UCSD-AML1 (cell line): ENCODE results near the gene POU2F1.

Experiments used
- DNase-seq: peaks from one replicate; lab custom pipeline; 2025; ENCODE audit not compliant: unreplicated experiment; lab: John Stamatoyannopoulos, UW

The POU2F1 gene

DNA sequence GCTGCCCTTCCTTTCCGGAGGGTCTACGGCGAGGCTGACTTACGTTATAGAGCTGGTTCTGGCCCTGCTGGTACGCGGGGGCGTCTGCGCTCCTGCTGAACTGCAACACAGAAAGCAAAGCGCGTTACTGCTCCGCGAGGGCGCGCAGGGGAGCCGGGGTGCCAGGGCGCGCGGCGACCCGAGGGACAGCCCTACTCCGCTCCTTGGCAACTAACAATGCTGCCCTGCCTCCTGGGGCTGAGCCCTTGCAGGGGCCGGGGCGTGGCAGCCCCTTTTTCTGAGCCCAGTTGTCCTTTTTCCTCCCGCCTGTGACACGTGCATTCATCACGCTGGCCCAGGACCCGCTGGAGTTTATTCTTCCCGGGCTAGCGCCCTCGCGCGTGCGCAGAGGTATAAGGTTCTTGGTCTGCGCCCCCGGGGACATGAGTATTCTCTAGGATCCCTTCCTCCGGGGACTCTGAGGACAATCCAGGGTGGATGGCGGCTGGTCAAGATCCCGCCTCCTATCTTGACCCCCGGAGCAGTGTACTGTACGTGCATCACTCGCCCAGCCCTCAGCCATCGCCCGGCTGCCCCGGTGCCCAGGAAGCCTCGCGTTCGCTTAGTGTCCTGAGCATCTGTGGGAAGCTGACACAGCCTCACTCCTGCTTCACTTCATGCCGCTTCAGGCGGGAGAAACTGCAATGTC is 218.8 kb downstream of the POU2F1 start:
- DNase-seq = peak; percentile 42

DNA sequence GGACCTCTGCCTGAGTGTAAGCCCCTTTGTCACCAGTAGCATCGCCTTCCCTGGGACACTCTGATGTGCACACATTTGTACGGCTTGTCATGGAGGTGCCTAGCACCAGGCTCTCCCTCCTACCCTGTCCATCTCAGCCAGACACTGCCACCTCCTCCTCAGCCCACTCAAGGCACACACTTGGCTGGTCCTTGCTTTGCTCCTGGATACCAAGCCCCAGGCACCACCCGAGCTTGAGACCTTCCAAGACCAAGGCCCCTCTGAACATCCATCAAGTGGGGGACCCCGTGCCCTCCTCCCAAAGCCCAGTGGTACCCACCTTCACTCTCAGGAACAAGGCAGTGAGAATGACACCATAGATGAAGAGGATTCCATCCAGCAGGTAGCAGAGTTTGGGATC is 219.7 kb downstream of the POU2F1 start:
- no peak for DNase-seq

DNA sequence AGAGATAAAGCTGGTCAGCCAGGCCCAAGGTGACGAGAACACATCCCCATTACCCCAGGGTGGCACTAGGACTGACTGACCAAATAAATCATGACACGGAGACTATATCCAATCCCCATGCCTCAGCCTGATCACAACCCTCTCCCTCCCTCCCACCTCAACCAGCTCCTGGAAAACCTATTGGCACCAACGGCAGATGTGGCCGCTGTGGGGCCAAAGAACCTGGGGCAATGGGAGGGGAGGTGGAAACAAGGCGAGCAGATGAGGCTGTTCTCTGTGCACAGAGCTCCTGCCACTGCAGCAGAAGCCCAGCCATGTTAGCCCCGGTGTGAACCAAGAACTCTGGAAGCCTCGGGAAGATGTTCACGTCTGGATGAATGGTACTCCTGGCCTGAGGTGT is 220.1 kb downstream of the POU2F1 start:
- DNase-seq = no peak

DNA sequence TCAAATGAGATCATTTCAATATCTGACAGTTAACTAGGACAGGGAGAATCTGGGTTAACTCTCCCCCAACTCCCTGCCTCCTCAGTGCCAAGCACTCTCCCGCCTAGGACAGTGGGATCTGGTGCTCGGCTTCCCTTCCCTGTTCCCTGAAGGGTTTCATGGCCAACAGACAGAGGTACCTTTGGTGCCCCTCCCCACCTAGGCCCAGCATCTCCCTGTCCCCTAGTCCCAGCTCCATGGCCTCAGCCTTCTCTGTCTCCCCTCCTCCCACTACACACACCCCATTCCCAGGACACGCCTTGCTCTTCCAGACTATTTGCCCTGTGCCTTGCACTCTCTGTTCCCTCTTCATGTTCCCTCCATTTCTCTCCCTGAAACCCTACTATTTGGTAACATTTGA is 220.5 kb downstream of the POU2F1 start:
- no peak for DNase-seq

DNA sequence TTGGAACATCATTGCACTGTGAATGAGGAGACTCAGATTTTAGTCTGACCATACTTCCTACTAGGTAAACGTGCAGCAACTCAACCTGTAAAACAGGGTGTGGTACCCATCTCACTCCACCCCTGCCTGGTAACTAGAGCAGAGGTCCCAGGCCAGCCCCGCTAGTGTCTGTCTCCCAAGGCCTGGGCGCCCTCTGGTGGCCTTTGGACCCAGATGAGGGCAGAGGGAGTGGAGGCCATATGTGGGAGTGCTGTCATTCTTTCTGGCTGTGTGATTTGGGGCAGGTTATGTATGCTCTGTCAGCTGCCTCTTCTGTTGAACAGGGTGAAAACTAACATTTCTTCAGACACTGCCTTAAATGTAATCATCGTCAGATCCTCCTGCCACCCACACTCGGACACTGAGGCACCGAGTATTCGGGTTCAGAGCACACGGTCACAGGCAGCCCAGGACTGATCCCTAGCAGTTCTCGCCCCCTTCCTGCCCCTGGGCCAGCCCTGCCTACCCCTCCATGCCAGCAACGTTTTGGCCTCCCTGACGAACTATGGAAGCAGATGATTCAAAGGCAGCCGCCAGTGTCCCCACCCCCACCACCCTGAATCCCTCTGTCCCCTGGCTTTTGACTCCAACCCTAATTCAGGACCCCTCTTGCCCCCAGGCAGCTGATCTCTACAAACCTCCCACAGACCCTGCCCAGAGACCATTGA is 221.6 kb downstream of the POU2F1 start:
- peak; percentile 82 for DNase-seq

DNA sequence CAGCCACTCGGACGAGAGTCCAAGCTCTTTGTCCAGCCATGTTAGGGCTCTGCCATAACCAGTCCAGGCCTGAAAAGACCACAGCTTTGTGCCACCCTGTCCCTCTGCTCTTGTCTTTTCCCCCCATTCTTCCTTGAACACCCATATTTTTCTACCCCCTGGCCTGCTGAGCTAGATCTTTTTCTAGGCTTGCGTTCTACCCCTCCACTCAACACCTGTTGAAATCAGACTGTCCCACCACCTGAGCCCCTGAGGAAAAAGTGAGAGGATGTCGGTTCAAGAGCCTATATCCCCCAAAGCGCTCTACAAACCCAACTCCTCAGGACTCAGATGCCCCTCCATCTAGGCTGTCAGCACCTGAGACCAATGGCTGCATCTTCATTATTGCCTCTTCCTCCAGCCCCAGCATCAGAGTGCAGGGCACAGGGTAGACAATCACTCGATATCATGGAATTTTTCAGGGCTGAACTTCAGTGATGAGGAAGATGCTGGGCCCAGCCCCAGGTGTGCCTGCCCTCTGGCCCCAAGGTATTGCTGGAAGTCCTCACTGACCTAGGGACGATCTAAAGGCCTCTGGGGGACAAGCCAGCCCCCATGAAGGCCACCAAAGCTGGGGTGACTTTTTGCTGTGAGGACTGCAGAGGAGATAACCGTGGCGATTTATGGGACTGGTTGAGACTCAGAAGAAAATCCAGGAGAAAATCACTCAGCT is 222.3 kb downstream of the POU2F1 start:
- DNase-seq = no peak

DNA sequence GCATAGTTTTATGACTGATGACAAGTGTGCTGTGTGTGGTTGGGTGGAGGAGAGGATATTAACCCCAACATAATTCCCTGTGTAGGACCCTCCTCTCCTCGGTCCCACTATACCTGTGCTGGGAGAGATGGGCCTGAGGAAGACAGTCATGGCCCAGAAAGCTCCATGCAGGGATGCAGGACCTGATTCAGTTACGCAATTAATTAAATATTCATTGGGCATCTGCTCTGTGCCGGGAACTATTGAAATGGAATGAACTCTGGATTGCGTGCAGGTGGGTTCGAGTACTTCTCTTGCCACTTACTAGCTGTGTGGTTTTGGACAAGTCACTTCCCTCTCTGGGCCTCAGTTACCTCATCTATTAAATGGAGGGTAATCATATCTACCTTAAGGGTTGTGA is 223.1 kb downstream of the POU2F1 start:
- DNase-seq = no peak

DNA sequence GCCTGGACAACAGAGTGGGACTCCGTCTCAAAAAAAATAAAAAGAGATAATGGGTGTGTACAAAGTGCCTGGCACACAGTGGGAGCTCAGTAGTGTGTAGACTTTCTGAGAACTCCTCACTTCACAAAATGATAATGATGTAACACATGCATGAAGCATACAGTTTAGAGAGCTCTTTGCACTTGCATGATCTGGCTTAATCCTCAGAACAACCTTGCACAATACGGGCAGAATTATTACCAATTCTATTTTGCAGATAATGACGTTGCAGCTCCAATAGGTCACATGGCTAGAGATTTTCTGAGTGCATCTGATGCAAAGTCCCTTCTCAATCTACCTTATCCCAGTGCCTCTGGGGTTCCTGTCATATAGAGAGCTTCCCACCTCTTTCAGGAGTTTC is 226.3 kb downstream of the POU2F1 start:
- no peak for DNase-seq

DNA sequence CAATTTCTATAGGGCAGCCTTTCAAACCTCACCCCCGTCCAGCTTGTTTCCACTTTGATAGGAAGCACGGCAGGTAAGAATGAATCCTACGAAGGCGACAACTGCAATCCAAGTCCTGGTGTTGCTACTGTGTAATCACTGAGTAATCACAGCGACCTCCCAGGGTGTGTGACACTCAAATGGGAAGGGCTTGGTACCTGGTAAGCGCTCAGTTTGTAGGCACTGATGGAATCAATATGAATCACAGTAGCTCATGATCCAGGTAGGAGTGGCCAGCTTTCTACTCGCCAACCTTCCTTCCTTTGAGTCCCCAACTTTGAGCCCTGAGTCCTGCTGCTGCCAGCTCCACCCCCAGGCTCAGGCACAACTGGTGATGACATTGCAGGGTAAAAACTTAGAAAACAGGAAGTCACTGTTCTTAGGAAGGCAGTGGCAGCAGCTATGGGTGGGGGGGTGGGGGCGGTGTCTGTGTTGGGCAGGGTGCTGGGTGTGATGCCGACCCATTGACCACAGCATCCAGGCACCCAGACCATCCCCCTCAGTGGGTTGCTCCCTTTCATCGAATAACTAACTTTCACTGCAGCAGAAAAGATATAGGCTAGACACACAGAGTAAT is 226.9 kb downstream of the POU2F1 start:
- DNase-seq = peak; percentile 73

DNA sequence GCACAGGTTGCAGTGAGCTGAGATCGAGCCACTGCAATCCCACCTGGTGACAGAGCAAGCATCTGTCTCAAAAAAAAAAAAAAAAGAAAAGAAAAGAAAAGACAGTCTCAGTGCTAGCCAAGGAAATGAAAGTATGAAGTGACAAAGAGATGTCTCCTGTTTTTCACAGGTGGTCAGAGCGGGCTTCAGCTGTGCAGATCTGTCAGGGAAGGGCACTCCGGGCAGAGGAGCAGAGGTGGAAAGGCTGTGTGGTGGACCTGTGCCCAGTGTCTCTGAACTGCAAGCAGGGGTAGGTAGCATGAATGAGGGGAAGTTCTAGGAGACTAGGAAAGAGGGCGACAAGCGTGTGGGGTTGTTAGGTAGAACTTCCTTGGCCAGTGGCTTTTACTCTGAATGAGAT is 230.2 kb downstream of the POU2F1 start:
- DNase-seq = no peak

DNA sequence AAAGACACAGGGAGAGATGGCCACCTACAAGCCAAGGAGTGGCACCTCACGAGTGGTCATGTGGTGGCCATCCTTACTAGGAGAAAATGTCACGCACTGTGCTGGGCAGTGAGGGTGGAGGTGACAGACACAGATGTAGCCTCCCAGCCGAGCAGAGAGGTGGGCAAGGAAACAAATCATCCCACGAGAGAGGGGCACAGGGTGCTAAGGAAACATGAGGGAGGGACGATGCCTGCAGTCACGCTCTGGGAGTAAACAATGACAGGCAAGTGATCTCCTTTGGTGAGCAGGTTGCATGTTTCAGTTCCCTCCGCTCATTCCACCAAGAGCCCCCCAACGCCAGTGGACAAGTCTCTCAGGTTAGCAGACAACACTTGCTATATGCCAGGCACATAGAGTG is 231.8 kb downstream of the POU2F1 start:
- no peak for DNase-seq

DNA sequence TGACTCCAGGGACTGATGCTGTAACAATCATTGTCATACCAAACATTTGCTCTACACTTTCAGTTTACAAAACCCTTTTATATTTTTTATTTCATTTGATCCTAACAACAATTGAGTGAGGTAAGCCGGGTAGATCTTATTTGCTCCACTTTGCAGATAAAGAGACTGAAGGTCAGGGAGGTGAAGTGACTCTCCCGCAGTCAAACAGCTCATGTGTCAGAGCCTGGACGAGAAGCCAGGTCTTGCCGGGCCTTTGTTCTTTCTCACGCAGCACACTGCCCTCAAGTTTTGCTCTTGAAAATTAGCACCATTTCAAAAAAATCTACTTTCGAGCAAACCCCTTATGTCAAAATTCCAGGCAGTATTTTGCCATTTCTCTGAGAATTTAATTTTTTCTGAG is 232.4 kb downstream of the POU2F1 start:
- no peak for DNase-seq

DNA sequence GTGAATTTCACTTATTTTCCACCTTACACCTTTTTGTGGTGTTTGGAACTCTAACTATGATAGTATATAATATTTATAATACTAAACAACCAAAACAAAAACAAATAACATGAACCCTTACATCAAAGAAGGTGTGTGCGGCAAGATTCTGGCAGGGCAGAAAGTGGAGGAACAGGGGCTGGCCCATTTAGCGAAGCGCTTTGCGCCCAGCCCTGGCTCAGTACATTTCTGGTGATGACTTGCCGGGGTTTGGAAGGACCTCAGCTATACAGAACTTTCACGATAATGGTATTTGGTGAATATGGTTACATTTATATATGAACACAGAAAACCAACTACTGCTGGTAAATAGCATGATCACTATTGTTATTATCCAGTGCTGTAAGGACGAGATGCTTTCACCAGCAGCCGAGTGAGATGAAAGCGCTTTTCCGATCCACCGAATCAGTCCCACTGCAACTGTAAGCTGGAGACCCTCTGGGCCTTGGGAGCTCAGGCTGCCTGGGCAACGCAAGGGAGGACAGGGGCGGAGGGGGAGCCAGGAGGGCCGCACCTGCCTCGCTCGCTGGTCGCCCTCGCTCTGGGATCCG is 233.7 kb downstream of the POU2F1 start:
- no peak for DNase-seq

DNA sequence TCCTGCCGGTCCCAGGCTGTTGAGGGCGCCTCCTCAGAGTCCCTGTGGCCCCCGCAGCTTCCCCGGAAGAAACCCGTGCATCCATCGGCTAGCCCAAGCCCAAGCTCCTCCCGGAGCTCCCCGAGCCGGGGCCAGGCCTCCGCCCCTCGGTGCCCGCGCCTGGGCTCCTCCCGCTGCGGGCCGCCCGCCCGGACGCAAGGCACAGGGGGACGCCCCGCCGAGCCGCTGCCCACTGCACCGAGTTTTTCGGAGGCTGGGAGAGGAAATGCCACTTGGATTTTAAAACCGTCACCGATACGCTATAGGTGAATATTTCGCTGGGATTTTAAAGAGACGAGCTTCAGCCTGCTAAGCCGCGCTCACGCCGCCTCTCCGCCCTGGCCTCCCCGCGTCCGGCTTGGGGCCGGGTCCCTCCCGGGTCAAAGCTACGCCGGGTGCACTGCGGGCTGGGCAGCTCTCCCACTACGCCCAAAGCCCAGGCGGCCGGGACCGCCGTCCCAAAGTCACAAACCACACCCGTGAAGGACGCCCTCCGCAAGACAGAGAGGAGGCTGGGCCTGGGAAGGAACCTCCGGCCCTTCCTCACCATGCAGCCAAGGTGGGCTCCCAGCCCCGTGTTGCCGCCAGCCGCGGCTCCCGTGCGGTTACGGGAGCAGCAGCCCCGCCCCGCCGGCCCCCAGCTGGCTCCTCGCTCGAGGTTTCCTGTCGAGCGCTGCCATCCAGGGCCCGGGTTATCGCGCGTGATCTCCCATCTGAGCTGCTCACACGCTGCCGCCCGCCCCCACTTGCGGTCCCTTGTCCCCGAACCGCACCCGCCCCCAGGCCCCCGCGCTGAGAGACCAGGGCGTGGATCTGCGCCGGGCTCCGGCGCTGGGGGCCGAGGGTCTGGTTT is 234.5 kb downstream of the POU2F1 start:
- DNase-seq = peak; percentile 58

DNA sequence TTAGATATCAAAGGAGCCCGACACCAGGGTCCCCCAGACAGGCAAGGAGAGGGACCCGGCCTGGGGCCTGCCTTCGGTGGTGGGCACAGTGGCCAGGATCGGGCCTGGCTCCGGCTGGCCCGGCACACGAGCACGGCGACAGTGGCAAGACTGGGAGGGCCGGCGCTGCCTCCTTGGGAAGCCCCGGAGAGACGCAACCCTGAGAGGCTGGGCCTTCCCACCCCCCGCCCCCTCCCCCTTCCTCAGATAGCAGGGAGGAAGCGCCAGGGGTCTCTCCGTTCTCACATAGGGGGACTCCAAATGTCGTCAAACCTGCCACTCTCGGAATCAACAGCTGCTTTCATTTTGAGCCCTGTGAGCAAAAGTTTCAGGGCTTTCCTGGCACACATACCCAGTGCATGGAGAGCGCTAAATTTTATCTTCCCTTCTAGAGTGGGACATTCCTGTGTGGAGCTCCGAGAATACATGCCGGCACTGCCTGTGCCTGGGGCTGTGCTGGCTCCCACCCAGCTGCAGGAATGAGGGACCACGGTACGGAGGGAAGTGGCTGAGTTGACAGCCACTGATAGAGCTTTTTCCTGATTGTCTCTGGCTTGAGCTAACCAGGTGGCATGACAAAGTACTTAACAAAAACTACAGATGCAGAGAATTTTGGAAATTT is 235.2 kb downstream of the POU2F1 start:
- DNase-seq = no peak

DNA sequence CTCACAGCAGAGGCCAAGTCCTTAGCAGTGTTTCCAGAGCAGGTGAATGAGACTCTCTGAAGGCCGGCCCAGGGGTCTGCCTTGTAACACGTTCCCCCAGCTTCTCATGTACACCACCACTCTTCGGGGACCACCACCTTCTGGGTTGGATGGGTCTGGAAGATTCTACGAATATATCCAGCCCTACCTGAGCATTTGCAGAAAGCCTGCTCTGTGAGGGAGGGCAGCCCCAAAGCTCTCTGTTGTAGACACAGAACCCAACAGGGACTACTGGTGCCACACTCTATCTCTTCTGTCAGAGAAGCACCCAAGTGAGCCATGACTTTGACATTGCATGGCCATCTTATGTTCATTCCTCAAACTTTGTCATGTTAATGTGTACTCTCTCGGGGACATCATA is 235.8 kb downstream of the POU2F1 start:
- DNase-seq = no peak

DNA sequence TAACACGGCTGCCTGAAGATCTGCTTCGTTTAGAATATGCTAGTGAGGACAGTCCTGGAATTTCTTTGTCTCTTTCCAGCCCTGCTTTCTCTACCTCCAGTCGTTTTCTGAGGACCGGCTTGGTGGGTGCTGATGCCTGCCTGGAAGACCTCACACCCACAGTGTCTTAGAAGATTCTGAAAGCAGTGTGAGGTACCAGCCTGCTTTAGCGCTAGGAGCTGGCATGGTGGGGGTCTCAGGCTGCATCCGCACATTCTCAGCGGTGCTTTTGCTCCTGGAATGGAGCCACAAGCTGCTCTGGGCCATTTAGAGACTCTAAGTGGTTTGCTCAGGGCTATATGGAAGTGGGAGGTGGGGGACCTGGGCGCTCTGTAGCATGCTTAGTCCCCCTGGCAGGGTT is 236.2 kb downstream of the POU2F1 start:
- DNase-seq = no peak

DNA sequence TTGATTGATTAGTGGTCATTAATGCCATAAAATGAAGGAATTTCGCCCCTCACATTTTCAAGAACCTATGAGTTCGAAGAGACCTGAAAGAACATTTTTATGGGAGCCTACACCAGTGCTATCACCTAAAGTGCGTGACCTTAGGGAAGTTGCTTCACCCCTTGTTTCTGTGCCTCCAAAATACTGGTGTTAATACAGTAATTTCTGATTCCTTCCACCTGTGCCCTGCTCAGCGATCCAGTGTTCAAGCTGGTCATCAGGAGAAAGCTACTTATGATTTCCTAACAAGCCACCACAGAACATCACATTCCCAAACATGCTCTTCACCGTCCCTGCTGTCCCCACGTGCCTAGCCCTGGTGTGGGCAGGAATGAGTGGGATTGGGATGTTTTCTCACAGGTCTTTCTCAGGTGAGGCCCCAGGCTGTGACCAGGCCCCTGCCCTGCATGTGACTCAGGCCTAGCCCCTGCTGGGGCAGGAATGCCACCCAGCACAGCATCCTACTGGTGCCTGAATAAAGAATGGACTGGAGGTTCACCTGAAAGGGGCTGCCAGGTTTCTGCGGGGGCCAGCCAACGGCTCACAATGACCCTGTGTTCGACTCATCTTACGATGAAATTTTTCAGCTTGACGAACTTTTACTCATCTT is 237.4 kb downstream of the POU2F1 start:
- no peak for DNase-seq

DNA sequence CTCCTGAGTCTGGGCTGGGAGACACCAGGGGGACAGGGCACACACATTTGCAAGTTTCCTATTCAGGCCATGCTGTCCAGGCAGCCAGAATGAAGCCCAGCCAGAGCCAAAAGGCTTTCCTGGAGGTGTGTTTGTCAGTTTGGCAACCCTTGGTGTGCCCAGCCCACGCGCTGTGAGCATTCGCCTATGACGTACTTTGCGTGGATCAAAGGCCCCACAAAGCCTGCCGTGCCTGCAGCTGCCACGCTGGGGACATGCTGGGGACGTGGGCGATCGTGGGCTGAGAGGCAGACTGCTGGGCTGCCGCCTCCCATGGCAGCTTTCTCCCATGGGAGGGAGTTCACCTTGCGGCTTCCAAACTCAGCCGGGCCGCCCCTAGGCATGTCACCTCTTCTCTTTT is 240.2 kb downstream of the POU2F1 start:
- DNase-seq = no peak
